Measurements from ENCODE around the gene PTGIS.

PTGIS gene

GRCh38 chr20:49469060-49469459 lies 98.9 kb downstream of the PTGIS start:
- no peak for DNase-seq (ENCODE audit: low read depth)

- DNase-seq (ENCODE audit: low read depth): no peak
Observed at GRCh38 chr20:49468412-49468811, 99.5 kb downstream of the PTGIS start.

- no peak for DNase-seq (ENCODE audit: low read depth)
Observed at GRCh38 chr20:49466114-49466912, 101.6 kb downstream of the PTGIS start.

GRCh38 chr20:49464556-49464955 lies 103.4 kb downstream of the PTGIS start:
- DNase-seq (ENCODE audit: low read depth): no peak

GRCh38 chr20:49462626-49463025 lies 105.3 kb downstream of the PTGIS start:
- DNase-seq (ENCODE audit: low read depth): no peak

GRCh38 chr20:49461894-49462620 lies 105.9 kb downstream of the PTGIS start:
- DNase-seq (ENCODE audit: low read depth): no peak

- no peak for DNase-seq (ENCODE audit: low read depth)
Observed at GRCh38 chr20:49460916-49461315, 107.0 kb downstream of the PTGIS start.

- DNase-seq (ENCODE audit: low read depth): no peak
Observed at GRCh38 chr20:49460131-49460530, 107.8 kb downstream of the PTGIS start.

- no peak for DNase-seq (ENCODE audit: low read depth)
Observed at GRCh38 chr20:49459684-49460083, 108.3 kb downstream of the PTGIS start.

- DNase-seq (ENCODE audit: low read depth): no peak
Observed at GRCh38 chr20:49457444-49457843, 110.5 kb downstream of the PTGIS start.

GRCh38 chr20:49456646-49457045 lies 111.3 kb downstream of the PTGIS start:
- DNase-seq (ENCODE audit: low read depth): no peak

GRCh38 chr20:49455691-49456090 lies 112.2 kb downstream of the PTGIS start:
- no peak for DNase-seq (ENCODE audit: low read depth)
